ENCODE results near the gene FAM168B. TPM values are rescaled to one million over a fixed set of nuclear protein-coding genes. Genes with fewer than 3 reads are reported as not detected.

Gene FAM168B
- total RNA-seq, 2 experiments from 2014 or later, result 44.4 to 44.5 TPM

GRCh38 chr2:131008967-131009366 lies 84.3 kb downstream of the FAM168B start:
- CTCF ChIA-PET, result no interaction called here
- Mint-ChIP-seq H3K4me1 (peaks cover 19% of the 10 kb centered on the region), H3K9me3 (no peaks in the 10 kb centered on the region), H3K36me3 (ENCODE audit: low read depth) (no peaks in the 10 kb centered on the region), H3K4me3 (no peak overlapping the region), H3K27ac (no peak overlapping the region), H3K27me3 (peaks cover 26% of the 10 kb centered on the region)
- DNase-seq, result no peak
- POLR2A ChIA-PET, result no interaction called here

GRCh38 chr2:131006561-131006960 lies 86.7 kb downstream of the FAM168B start:
- Mint-ChIP-seq H3K27ac (no peak overlapping the region), H3K4me3 (no peak overlapping the region), H3K9me3 (no peaks in the 10 kb centered on the region), H3K4me1 (peaks cover 19% of the 10 kb centered on the region), H3K27me3 (peaks cover 27% of the 10 kb centered on the region), H3K36me3 (ENCODE audit: low read depth) (no peaks in the 10 kb centered on the region)
- no peak for DNase-seq
- ChIA-PET POLR2A (no interaction called here), CTCF (no interaction called here)

- Mint-ChIP-seq H3K4me3 (no peak overlapping the region), H3K27me3 (peaks cover 22% of the 10 kb centered on the region), H3K27ac (no peak overlapping the region), H3K4me1 (peaks cover 11% of the 10 kb centered on the region), H3K36me3 (ENCODE audit: low read depth) (no peaks in the 10 kb centered on the region), H3K9me3 (no peaks in the 10 kb centered on the region)
- CTCF ChIA-PET, result no interaction called here
- POLR2A ChIA-PET, result no interaction called here
- no peak for DNase-seq
Measured at GRCh38 chr2:131005216-131005935, 87.9 kb downstream of the FAM168B start.

GRCh38 chr2:131004446-131005209 lies 88.6 kb downstream of the FAM168B start:
- Mint-ChIP-seq H3K27me3 (peaks cover 20% of the 10 kb centered on the region), H3K9me3 (no peaks in the 10 kb centered on the region), H3K4me1 (peaks cover 4% of the 10 kb centered on the region), H3K36me3 (ENCODE audit: low read depth) (no peaks in the 10 kb centered on the region), H3K27ac (no peak overlapping the region), H3K4me3 (no peak overlapping the region)
- no peak for DNase-seq
- CTCF ChIA-PET, result no interaction called here
- POLR2A ChIA-PET, result no interaction called here

GRCh38 chr2:130998561-130998960 lies 94.7 kb downstream of the FAM168B start:
- no peak overlapping the region for H3K27ac Mint-ChIP-seq
- POLR2A ChIA-PET, result interaction anchor here (0.5 kb wide), 1 partner anchor 483 kb away, joined by 3 read pairs; no protein-coding TSS in a partner anchor
- no peaks in the 10 kb centered on the region for H3K9me3 Mint-ChIP-seq
- peaks cover 30% of the 10 kb centered on the region for H3K27me3 Mint-ChIP-seq
- no peak for DNase-seq
- no peak overlapping the region for H3K4me3 Mint-ChIP-seq
- CTCF ChIA-PET, result no interaction called here
- no peaks in the 10 kb centered on the region for H3K36me3 Mint-ChIP-seq (ENCODE audit: low read depth)
- H3K4me1 Mint-ChIP-seq, result no peaks in the 10 kb centered on the region

Other genes starting within 250 kb of the FAM168B start
- 10 to 100 TPM; 72.0 to 73.0 TPM for gene PLEKHB2, start 11.9 kb upstream of the FAM168B start, total RNA-seq
- under 1 TPM; 0.73 to 0.83 TPM for gene POTEE, start 116.1 kb upstream of the FAM168B start, total RNA-seq